Measurements from ENCODE around the gene MVB12B.

Gene MVB12B

DNA sequence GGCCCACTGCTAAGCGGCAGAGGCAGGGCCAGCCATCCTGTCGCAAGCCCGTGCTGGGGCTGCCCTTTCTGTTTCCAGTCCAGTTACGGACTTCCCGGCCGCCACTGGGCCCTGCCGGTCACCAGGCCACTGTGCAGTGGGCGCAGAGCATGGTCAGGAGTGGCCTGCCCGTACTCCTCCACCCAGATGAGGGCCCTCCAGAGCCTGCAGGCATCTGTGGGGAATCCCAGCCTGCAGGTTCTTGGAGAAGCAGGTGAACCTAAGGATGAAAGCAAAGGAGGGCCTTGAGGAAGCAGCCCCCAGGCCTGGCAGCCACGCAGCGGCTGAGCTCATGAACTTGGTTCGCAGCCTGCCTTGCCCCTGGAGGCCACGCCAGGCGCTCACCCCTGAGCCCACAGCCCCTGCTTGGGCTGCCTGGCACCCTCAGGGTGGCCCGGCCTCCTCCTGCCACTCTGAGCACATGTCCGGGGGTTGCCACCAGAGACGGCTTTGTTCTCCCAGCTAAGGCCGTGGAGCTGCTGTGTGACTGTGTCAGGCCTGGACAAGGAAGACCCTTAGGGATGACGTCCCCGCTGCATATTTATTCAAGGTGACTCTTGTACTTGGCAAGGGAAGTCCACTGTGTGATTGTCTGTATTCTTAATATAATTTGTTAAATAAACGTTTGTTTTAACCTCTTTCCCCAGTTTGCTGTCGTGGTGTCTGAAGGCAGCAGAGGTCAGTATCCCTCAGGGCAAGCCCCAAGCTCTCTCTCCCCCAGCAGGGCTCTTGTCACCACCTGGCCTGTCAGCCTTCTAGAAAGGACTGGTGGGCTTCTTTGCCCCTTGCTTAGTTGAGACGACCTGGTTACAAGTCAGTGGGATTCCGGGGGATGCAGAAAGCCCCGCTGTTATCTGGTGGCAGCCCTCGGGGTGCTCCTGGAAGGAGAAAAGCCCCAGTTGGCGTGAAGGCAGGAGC is 180.0 kb downstream of the MVB12B start:
- no peak for DNase-seq (ENCODE audit: low spot score)

DNA sequence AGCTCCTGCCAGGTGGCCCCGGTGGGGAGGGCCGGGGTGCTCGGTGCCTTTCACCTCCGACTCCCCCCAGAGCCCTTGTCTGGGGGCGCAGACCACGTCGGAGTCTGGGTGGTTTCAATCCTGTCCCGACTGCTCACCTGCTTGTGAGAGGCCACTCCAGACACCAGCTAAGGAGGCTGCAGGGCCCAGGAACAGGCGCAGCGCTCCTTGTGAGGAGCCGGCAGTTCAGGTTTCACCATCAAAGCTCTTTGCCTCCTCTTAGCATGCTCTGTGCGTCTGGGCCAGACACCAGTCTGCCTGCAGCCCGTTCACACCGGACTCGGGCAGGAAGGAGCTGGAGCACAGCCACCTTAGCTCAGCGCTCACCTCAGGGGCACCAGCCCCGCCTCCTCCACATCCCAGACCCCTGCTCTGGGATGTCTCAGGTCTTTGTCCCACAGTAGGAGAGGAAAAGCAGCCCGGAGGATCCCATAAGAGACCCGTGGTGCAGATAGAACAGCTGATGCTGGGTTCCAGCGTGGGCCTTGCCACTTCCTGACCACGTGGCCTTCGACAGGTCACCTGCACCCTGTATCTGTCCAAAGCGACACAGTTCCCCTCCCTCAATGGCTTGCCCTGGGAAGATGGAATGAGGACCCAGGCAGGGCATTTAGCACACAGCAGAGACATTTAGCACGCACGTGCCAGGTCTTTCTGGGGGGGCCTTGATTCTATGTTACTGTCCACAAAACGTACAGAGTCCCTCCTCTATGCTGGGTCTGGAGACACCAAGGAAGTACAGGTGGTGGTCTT is 180.9 kb downstream of the MVB12B start:
- DNase-seq (ENCODE audit: low spot score): no peak

DNA sequence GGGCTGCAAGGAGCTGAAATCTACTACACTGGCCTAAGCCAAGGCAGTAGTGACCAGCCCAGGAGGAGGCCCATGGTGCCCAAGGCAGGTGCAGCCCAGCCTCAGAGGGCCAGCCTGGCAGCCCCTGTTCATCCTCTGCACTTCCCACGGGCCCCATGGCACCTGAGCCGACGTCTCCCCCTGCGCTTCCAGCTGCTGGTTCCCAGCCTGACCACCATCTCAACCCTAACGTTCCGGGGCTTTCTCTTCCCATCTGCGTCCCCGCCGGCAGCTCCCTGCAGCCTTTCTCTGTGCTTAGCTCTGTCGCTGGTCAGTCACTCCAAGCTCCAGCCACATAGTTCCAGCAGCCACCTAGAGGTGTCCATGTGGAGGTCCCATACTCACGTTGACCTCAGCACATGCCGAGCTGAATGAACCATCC is 181.6 kb downstream of the MVB12B start:
- no peak for DNase-seq (ENCODE audit: low spot score)

DNA sequence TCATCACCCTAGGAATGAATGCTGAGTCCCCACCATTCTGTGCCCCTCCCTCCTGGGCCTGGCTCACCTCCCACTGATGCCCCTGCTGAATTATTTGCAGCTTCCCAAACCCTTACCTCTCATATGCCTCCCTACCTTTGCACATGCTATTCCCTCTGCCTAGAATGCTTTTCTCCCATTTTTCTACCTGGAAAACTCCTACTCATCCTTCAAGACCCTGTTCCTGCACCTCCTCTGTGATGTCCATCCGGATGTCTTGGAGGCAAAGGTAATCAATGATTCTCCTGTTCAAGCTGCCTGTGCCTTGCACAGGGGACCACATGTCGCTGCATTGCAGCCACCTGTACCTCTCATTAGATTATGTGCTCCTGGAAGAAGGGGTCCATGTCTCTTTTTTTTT is 182.3 kb downstream of the MVB12B start:
- DNase-seq (ENCODE audit: low spot score): no peak

DNA sequence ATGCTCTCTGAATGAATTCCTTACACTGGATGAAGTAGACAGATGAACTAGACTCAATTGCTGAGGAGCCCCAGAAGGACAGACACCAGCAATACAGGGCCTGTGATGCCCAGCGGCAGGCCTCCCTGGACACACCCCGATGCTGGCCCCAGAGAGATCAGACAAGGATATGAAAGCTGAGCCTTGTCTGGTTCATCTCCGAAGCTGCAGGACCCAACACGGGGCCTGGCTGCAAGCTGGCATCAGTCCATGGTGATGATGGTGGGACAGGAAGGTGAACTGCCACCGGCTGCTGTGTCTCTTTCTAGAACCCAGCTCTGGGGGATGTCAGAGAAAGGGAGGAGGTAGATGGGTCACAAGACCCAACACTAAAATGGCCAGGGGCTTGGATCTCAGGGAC is 183.1 kb downstream of the MVB12B start:
- no peak for DNase-seq (ENCODE audit: low spot score)

DNA sequence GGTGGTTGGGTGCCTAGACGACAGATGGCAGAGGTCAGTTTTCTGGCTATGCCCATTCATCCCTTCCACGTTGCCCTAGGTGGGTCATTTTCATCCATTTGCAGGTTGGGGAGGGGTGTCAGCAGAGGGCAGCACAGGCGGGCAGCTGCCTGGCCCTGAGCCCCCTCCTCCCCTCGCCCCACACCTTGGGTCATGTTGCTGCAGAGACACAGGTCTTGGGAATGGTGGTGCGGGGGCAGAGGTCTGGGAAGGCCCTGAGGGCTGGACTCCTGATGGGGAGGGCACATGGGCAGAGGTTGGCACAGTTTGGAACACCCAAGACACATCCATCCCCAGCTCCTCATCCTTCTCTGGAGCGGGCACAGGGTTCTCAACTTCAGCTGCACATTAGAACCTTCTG is 183.9 kb downstream of the MVB12B start:
- no peak for DNase-seq (ENCODE audit: low spot score)

DNA sequence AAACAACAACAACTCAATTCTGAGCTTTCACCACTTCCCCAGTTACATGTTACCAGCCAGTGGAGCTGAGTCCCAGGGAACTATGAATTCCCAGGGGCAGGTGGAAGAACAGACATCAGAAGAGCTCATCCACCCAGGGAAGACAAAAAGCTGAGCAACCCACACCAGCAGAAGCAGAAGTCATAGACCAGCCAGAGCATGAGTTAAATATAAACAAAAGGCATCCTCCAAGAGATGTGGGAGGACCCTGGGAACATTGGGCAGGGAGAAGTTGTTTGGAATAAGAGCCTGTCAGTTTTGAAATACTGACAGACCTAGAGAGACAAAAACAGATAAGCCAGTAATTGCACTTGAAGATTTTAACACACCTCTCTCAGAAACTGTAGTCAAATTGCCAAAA is 184.8 kb downstream of the MVB12B start:
- DNase-seq (ENCODE audit: low spot score): no peak

DNA sequence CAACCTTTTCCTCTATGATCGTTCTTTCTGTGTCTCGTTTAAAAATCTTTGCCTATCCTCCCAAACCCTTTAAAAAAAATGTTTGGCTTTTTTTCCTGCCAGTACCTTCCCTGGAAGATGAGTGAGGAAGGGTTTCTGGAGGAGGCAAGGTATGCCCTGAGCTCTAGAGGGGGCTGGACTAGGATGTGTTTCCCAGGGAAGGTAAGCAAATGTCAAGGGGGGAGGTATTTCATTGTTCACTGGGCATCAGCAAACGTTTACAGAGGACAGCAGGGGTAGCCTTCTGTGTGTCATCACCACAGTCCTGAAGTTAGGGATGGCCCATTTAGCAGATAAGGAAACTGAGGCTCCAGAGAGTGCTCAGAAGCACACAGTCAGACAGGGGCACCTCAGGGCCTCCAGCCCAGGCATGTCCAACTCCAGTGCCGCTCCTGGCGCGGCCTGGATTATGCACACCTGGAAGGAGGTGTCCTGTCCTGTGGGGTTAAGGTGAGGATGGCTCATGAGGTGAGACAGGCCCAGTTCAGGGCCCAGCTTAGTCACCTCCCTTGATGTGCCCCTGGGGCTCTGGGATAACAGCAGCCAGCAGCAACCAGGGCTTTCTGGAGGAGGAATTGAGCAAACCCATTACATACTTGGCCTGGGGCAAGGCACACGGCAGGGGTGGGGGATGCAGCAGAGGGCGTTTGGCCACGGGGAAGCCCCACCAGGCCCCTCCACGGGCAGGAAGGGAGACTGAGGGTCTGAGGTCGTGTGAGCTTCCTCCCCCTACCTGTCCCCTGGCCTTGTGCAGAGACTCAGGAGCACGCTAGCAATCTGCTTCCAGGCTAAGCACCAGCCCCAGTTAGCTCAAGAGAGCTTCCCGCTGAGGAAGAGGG is 186.8 kb downstream of the MVB12B start:
- DNase-seq (ENCODE audit: low spot score): no peak

DNA sequence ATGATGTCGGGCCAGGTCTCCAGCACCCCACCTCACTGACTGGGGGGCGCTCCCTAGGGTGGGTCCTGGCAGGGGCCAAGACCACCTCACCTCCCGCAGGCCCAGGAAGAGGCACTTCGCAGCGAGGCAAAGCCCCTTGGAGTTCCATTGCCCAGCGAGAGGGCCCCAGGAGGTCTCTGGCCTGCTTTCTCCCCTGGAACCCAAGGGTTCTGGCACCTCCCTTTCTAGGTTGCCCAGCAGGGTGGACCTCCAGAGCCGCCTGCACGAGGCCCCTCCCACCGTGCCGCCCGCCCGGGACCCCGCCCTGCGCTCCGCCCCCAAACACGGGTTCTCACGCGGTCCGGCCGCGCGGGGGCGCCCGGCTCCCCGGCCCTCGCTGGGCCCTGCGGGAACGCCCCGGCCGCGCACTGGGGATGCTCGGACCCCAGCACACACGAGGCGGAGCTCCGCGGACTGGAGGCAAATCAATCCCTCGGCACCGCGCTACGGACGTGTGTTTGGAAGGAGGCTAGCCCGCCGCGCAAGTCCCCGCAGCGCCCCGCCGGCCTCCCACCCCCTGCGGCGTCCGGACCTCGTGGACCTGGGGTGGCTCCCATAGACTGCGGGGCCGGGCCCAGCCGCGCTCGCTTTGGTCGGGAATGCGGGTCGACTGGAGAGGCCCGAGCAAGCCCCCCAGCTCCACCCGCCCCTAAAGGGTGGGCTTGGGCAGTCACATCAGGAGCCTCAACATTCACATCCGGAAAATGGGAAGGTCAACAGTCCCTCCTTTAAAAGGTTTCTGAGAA is 187.6 kb downstream of the MVB12B start:
- DNase-seq (ENCODE audit: low spot score): peak; percentile 50

DNA sequence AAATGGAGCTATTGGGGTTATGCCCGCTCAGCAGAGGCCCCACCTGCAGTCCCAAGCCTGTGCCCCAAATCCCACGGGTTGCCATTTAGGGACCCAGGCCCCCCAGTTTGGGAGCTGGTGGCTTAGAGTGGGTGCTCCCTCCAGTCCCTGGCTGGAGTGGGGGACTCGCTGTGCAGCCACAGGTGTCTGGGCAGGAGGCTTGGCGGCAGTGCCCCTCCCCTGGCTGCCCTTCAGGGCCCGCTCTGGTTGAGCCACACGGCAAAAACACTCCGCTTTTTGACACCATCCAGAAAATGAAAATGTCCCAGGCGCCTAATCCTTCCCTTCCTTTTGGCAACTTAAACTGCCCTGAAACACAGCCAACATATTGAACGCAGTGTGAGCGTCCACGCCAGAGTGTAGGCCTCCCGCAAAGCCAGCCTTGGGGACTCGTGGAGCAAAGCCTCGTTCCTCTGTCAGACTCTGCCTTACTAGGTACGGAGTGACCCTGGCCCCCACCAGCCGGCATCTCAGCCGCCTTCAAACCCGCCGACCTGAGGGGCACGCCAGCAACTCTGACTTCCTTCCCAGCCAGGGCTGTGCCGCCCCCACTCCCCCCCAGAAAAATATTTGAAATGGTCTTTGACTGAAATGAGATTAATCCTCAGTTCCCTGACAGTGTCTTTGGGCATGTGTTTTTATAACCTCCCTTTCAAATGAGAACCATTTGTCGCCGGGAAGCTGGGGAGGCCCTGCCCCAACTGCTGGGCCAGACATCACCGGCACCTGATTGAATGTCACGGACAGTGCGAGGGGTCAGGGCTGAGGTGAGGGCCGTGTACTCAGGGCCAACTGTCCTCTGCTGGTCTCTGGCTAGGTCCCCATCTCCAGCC is 188.6 kb downstream of the MVB12B start:
- DNase-seq (ENCODE audit: low spot score): no peak

DNA sequence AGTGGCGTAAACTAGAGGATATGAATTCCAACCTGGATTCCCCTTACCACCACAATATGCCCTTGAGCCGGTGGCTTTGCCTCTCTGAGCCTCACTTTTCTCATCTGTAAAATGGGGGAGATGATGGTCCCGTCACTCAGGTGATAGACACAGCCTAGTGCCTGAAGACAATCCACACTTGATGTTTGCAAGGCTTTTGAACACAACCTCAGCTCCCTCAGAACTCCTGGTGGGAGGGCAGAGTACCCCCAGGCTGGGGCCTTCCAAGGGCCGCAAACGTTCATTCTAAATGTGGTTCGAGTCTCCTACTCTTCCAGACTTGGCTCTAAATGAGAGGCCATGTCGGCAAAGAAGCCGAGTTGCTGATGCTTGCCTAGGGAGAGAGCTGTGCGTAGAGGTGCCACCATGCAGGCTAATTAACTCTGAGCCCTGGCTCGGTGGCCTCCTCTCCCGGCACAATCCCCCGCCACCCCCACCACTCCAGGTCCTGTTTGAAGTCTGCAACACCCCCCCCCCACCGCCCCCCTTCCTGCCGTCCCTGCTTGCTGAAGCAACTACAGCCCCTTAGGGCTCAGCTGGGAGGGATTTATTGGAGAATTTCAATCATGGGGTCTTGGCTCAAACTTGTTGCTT is 189.4 kb downstream of the MVB12B start:
- DNase-seq (ENCODE audit: low spot score): no peak

DNA sequence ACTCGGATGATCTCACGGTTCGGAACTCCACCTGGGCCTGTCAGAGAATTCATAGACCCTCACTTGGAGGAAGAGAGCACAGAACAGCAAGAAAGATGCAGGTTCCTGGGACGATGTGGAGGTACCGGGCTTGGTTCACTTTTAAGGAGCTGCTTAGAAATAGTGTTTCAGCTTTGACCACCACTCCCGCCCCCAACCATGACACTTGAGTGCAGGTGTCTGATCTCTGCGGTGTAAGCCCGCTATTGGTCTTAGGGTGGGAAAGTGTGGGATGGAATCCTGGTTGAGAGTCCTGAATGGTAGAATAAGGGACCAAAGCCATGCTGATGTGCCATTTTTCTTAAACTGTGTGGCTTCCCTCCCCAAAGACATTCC is 189.9 kb downstream of the MVB12B start:
- DNase-seq (ENCODE audit: low spot score): no peak

DNA sequence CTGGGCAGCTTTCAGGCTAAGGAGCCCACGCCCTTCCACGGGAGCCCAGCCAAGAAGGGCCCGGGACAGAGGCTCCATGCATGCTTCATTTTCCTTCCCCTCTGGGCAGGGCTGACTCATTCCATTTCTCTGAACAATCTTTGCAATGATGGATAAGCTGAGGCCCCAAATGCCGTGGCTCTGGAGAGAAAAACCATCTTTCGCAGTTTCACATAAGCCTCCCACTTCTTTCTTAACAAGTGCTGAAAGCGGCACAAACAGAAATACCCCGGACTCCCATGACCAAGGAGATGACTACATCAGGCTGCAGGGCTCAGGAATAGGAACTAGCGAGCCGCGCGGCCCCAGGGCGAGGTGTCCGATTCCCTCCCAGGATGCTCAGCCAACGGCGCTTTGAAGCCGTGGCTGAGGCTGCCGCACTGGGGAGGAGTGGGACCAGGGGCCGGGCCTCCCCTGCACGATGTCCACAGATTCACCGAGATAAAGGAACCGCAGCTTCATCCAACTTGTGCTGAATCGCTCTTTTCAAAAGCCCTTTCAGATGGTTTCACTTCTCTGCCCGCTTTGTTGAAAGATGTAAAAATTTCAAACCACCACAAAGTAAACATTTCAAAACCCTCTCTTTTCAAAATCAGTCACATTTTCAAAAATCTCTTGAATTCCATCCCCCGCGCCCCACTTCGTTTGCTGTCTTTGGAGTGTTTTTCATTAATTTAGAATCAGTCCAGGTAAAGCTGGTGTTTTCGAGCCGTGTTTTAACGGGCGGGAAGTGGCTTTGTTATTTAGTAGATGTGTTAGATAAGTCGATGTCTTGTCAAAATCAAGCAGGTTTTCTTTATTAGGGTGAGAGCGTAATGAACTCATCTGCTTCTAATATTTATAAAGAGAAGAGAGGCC is 190.6 kb downstream of the MVB12B start:
- DNase-seq (ENCODE audit: low spot score): peak; percentile 77

DNA sequence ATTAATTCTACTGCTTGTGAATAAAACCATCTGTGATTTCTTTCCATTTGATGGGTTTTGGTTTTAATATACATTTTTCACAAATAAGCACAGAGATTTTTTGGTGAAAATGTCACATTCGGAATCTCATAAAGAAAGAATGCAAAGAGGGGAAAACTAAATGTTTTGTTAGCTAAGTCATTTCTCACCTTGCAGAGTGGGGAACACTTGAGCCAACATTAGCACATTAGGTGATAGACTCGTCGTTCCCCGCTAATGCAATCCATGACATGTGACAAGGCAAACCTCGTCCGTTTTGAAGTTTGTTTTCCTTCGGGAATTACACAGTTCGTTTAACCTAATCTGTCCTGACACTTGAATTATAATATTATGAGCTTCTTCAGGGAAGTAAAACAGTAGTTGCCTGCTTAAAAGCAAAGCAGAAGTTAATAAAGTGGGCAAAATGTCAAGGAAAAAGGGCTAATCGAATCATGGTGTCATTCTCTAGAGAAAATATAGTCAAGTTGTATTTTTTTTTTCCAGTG is 191.3 kb downstream of the MVB12B start:
- no peak for DNase-seq (ENCODE audit: low spot score)

DNA sequence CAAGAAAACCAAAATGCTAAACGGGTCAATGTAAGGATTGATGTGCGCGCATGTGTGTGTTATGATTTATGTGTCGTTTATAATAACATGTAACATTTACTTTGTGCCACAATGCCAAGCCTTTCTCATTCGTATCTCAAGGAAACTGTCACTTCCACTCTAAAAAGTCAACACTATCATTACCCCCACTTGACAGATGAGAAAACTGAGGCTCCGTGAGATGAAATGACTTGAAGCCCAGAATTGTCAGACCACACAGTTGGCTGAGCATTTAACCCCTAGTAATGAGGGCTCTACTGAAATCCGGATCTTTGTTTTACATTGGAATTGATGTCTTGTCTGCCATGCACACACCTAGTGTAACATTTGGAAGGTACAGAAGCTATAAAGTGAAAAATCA is 192.1 kb downstream of the MVB12B start:
- DNase-seq (ENCODE audit: low spot score): no peak

DNA sequence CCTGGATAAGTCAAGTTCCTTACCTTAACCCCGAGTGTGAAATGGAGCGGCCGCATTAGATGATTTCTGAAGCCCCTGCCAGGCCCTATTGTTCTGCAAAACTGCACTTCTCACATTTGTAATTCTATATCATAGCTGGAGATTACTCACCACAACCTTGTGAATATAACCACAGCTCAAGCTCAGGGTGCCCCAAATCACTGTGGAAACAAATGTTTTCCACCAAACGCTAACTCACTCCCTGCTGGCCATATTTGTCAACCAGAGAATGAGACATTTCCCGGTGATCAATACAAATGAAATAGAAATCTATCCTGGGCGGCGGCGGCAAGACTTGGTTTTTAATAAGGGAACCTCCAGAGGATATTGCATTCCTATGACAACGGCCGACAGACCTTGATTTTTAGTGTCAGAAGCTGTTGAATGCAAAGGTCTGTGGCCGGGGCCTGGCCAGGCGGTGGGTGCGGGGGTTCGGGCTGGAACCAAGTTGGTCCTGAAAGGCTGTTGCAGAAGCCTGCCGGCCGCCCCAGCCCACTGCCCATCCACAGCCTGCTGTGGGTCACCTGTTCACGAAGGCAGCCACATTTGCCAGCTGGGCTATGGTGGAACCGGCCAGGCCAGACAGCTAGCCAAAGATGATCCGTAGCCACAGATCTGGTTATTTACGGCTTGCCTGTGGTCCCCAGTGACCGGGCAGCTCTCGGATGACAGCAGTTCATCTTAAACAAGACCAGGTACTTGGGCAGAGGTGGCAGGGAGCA is 193.2 kb downstream of the MVB12B start:
- peak; percentile 66 for DNase-seq (ENCODE audit: low spot score)

DNA sequence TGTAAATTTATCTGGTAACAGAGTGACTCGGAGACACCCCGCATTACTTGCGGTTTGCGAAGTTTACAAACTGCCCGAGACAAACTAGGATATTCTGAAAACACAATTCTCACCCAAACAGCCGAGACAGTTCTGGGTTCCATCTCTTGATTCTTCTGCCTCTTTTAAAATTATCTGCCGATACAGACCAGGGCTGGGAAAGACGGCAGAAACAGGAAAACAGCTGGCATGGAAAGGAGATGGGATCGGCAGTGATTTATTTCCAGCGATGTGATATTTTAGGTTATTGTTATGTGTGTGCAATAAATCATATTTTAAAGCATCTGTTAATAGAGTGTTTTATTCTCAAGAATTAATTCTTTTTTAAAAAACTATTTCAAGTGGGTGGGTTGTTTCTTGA is 193.8 kb downstream of the MVB12B start:
- no peak for DNase-seq (ENCODE audit: low spot score)

DNA sequence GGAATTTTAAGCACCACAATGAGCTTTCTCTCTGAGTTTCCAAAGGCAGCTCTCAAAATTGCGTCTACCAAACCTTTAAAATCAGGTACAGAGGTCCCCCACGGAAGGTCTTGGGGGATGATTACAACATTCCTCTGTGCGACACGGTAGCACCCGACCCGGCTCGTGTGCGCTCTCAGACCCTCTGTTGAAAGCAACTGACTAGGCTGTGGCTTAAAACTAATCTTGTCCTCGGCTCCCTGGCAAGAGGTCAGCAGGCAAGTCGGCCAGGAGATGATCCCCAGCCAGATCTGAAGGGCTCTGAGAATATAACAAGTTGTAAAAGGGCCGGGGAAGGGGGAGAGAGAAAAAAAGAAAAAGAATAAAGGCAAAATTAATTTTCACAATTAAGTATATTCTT is 194.5 kb downstream of the MVB12B start:
- DNase-seq (ENCODE audit: low spot score): no peak

Measured in activated CD4-positive, alpha-beta T cell treated with anti-CD3 and anti-CD28 coated beads, Interleukin-2, Interleukin-4, amounts not matched to agents 100 ng/mL and 50 ng/mL, durations not matched to agents 16 hours and 8 hours (primary cell).